Femur (tissue), 1 donor: ENCODE results near the gene CACNA1H.
A peak's percentile ranks its signal among the peaks of the same experiment; 100 is the strongest.

ENCODE experiments used
- DNase-seq: peaks from one replicate; pipeline ENCODE4 v3.0.0-alpha.2; 2017

CACNA1H gene

DNA sequence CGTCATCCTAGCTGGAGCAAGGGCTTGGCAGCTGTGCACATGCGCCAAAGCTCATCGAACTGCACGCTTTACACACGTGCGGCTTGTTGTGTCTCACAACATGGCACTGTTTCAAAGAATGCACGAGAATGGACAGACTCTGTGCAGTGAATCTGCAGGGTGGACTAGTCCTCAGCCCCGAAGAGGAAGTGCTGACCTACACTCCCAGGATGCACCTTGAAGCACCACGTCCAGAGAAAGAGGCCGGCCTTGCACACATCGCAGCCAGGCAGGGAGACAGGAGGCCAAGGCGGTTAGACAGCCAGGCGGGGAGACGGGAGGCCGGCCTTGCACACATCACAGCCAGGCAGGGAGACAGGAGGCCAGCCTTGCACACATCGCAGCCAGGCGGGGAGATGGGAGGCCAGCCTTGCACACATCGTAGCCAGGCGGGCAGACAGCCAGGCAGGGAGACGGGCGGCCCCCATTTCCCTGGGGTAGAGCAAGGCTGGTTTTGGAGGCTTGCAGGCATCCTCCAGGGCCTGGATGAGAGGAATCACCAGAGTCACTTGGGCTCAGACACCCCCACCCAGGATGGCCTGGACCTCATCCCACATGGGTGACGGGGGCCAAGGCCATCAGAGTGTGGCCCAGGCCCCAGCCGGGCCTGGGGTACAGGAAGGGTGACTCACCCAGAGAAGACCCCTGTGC, 9.0 kb upstream of the CACNA1H start:
- no peak for DNase-seq

- no peak for DNase-seq
Measured at GRCh38 chr16:1144476-1145382, 8.2 kb upstream of the CACNA1H start.

- DNase-seq = no peak
Measured at GRCh38 chr16:1145383-1146100, 7.4 kb upstream of the CACNA1H start.

DNA sequence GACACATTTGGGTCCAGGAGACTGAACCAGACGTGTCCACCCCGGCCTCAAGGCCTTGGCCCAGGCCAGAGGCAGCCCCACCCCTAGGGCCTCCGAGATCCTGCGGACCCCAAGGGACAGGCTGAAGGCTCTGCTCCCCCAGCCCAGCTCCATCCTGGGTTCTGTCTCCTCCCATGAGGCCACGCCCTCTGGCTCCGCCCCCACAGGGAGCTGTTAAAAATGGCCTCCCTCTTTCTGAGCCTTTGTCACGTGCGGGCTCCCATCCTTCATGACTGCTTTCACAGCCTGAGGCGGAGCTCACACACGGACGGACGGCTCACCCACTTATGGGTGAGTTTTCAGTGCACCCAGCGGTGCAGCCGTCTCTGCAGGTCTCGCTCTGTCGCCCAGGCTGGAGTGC, 6.5 kb upstream of the CACNA1H start:
- DNase-seq = no peak

DNA sequence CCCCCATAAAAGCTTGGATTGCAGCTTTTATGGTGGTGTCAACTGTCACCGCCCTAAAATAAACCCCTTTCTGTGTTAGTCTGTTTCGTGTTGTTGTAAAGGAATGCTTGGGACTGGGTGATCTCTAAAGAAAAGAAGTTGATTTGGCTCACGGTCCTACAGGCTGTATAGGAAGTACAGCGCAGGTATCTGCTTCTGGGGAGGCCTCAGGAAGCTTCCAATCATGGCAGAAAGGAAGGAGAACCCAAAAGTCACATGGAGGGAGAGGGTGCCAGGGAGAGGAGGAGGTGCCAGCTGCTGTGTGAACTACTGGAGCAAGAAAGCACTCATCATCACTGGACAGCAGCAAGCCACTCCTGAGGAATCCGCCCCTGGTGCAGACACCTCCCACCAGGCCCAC, 5.9 kb upstream of the CACNA1H start:
- no peak for DNase-seq

GRCh38 chr16:1149101-1149636, 3.7 kb upstream of the CACNA1H start:
- DNase-seq = no peak

DNA sequence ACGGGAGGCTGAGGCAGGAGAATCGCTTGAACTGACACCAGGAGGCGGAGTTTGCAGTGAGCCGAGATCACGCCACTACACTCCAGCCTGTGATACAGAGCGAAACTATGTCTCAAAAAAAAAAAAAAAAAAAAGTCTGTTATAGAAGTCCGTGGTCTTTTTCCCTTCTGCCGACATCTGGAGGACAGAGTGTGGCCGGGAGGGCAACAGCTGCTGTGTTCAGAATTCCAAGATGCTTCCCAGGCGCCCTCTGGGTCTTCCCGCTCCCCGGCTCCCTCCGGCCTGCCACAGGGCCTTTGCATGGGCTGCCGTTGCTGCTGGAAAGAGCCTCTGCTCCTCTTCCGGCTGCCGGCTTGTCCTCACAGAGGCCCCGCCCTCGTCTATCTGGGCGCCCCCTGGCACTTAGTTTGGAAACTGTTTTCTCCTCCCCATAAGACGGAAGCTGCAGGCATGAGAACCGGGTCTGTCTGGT, 2.4 kb upstream of the CACNA1H start:
- DNase-seq = no peak

- DNase-seq = no peak
Measured at GRCh38 chr16:1151424-1152122, 1.3 kb upstream of the CACNA1H start.

- peak; percentile 61 for DNase-seq
Measured at GRCh38 chr16:1152123-1152638, 725 bp upstream of the CACNA1H start.

- no peak for DNase-seq
Measured at GRCh38 chr16:1153480-1154160, 714 bp downstream of the CACNA1H start.

DNA sequence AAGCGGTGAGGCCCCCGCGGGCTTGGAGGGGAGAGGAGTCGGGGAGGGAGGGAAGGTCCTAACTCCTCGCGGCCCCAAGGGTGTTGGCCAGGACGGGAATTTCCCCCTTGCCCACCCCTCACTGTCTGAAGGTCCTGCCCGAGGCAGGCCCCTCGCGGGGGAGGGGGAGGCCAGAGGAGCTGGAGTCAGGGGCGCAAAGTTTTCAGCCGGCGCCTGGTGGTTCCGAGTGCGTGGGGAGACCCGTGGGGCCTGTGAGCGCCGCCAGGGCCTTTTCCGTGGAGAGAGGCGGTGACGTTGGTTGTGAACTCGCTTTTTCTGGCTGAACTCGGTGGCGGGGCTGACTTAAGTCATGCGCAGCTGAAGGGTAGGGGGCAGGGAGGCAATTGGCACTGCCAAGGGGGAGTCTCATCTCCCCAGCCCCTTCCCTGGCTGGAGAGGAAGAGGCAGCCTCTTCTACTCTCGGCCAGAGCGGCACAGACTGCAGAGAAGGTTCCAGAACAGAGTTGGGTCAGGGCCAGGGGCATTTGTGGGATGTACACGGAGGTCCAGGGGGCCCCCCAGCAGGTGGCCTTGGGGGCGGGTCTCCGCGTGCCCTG, 1.5 kb downstream of the CACNA1H start:
- DNase-seq = no peak

GRCh38 chr16:1154887-1155331, 2.0 kb downstream of the CACNA1H start:
- no peak for DNase-seq

DNA sequence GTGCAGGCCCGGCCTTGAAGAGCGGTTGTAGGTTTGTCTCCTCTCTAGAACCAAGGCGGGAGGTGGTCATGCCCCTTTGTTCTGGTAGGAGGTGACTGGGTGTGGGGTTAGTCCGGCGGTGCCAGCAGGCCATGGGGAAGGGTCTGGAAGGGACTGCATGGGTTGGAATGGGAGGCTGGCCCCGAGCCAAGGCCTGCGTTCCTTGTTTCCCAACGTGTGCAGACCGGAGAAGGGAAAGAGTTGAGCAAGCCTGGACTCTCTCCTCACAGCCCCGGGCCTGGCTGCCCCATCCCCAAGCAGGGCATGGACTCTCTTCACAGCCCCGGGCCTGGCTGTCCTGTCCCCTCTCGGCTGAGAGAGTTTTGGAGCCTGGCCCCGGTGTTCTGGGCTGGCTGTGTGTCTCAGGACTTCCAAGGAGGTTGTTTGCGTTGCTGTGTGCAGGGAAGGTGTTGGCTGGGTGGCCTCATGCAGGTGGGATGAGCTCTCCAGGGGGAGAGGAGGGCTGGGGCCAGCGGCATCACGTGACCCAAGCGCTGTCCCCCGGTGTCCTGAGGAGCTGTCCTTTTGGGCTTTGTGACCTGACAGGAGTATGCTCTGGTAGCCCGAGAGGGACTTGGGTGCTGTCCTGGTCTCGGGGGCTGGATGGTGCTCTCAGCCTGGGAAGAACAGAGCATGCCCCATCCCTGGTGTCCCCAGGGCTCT, 2.6 kb downstream of the CACNA1H start:
- DNase-seq = no peak

DNA sequence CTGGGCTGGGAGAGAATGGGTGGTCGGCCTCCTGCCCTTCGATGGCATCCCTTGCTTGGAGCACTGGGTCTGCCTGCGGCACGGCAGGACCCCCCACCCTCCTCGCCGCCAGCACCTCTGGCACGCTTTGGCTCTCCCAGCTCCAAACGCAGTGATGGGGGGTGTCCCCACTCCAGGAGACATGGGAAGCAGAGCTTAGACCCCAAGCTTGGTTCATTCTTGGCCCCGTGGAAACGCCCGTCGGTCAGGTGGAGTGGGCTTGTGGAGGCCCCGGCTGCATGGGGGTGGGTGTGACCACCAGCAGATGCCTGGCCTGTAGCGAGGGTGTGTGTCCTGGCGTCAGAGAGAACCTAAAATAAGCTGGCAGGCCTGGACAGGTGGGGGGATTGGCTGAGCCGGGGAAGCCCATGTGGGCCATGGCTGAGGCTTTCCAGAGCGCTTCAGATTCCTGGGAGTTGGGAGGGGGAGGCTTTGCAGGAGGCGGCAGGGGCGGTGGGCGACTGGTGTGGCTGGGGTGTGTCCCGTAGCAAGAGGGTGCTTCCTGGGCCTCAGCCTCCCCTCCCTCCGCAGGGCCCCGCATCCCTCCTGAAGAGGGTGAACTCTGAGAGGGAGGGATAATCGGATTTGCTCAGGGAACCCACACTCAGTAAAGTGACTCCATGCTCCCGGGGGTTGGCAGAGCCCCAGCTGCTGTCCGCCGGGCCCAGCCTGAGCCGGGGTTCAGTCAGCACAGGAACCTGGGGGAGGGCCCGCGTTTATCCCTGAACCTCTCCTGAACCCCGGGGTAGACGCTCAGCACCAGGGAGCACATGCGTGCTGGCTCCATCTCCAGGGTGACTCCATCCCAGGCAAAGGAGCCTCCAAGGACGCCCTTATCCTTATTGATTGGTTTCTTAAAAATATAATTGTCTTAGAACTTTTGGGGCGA, 3.4 kb downstream of the CACNA1H start:
- DNase-seq = peak; percentile 49

DNA sequence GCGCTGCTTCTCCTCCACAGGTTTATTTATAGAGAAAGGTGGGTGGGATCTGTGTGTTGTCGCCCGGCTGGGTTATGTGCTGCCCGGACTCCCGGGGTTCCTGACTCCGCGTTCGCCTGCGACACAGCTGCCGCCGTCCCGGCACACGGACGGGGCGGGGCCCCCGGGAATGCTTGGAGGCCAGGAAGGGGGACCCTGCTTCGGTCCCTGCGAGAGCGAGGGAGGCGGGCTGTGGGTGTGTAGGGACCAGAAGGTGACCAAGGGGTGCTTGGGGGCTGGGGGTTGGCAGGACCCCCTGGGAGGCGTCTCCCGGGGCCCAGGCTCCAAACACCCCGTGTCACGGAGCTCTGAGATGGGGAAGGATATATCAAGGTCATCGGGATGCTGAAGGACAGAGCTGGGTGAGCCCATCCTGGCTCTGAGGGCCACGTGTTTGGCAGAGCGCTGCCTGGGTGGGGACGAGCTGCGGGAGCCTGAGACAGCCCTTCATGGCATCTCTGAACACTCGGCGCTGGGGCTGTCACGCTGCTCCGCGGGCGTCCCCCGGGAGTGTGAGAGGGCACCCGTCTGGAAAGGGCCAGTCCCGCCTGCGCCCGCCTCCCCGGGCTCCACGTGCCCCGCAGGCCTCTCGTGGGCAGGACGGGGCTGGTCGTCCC, 4.2 kb downstream of the CACNA1H start:
- no peak for DNase-seq

DNA sequence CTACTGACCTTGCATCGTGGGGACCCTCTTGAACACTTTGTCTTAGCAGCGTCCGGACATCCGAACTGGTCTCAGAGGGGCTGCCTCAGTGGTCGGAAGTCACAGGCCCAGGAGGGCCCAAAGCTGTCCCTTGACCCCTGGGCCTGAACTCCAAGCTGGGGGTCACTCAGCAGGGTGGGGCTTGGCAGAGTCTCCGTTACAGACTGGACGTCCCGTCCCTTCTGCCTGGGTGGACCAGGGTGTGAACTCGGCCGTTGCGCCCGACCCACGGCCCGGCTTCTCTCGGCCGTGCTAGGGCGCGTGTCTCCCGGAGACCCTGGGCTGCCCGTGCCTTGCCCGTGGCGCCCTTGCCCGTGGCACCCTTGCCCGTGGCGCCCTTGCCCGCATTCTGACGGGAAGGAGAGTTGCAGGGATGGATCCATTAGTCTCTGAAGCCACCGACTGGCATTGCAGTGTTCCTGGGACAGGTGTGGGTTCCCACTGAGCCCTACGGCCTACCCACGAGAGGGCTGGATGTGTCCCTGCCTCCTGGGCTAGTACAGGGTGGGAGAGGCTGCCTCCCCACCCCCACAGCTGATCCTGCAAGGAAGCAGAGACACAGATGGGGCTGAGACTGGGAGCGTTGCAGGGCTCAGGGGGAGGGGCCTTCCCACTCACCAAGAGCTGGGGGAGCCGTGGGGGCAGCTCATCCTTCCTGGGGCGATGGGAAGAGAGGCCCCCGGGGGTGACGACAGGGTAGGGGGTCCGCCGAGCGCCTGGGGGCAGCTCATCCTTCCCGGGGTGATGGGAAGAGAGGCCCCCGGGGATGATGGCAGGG, 4.9 kb downstream of the CACNA1H start:
- DNase-seq = no peak

DNA sequence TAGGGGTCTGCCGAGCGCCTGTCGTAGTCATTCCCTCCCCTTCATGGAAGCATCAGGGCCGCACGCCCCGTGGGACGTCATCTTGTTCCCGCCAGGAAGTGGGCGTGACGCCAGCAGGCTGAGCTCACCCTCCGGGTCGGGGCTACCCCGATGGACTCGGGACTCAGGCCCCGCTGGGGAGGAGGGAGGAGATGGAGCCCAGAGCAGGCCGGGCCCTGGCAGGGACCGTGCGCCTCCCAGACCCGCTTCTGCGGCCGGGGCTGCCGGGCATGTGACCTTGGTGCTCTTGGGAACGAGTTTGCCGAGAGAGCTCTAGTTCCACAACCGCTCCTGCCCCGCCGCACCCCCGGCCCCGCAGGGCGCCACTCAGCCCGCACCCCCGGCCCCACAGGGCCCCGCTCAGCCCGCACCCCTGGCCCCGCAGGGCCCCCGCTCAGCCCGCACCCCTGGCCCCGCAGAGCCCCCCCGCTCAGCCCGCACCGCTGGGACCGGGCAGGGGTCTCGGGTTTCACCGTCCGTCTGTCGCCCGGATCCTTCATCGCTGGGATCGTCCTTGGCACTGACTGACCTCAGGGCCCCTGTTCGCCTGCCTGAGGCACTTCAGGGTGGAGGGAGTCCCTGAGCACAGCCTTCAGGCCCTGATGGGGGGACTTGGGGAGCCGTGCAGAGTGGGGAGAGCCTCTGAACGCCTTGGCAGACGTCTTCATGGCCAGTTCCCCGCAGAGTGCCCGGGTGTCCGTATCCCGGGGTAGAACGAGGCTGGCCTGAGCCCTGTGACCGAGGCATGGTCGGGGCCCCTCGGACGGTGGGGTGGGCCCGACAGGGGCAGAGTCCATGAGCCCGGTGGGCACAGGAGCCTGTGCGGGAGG, 5.8 kb downstream of the CACNA1H start:
- peak; percentile 54 for DNase-seq
